Mammary epithelial cell (primary cell): ENCODE measurements around the gene ASPG.

Source experiments
- EZH2 ChIP-seq: IDR thresholded peaks from 2 replicates; pipeline ENCODE4 v1.6.1; 2012; ENCODE audit warnings: low read length, inconsistent platforms, borderline replicate concordance
- TF ChIP-seq, protein P1 (sequence below), 2 donors: IDR thresholded peaks in 1 of 2; conservative IDR thresholded peaks in 1 of 2; 2 replicates each; pipeline ENCODE4 v1.5.1; 2011 to 2012; ENCODE audit warnings: inconsistent platforms in 2 of 2, low read length in 2 of 2, mild to moderate bottlenecking in 2 of 2, control low read depth in 1 of 2, low read depth in 1 of 2; ENCODE audit not compliant: insufficient read depth in 1 of 2; ENCODE audit errors: extremely low read depth in 1 of 2

DNA sequence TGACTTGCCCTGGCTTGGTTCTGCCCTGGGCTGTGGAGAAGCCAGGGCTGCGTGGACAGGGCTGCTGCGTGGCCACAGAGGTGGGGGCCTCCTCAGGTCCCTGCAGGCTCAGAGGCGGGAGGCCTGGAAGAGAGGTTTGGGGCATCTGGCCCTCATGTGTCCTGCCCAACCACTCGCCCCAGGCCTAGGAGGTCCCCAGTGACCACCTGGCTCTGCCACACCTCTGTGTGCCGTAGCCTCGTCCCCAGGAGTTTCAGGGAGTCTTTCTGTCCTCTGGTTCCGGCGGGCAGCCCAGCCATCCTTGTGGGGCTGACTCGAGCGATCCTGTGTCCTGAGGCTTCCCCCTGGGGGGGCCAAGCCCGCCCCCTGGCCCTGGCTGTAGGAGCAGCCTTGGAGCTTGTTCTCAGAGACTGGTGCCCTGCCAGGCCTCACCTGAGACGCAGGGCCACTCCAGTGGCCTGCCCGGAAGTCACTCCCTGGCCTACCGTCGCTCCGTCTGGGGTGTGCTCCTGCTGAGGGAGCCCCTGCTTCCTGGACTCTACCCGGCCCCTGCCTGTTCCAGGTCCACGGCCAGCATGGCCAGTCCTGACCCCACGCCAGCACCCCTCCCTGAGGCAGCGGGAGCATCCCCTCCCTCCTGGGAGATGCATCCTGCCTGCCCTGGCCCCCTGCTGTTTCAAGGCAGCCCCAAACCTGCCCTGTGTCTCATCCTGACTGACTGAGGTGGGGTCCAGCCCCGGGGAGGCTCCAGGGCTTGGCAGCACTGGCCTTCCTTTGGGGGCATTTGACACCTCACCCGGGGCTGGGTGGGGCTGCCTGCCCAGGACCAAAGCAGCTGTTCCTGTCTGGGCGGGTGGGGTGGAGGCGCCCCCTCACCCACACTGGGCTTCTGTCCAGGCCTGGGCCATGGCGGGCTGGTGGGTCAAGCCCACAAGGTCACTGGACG lies 13.9 kb downstream of the ASPG start:
- TF ChIP-seq, protein P1, sequence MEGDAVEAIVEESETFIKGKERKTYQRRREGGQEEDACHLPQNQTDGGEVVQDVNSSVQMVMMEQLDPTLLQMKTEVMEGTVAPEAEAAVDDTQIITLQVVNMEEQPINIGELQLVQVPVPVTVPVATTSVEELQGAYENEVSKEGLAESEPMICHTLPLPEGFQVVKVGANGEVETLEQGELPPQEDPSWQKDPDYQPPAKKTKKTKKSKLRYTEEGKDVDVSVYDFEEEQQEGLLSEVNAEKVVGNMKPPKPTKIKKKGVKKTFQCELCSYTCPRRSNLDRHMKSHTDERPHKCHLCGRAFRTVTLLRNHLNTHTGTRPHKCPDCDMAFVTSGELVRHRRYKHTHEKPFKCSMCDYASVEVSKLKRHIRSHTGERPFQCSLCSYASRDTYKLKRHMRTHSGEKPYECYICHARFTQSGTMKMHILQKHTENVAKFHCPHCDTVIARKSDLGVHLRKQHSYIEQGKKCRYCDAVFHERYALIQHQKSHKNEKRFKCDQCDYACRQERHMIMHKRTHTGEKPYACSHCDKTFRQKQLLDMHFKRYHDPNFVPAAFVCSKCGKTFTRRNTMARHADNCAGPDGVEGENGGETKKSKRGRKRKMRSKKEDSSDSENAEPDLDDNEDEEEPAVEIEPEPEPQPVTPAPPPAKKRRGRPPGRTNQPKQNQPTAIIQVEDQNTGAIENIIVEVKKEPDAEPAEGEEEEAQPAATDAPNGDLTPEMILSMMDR (conservative IDR thresholded peaks at IDR 0.05 in 1 of 2, IDR thresholded peaks at IDR 0.05 in 1 of 2; ENCODE audit: extremely low read depth in 1 of 2, insufficient read depth in 1 of 2, low read depth in 1 of 2, low read length in 2 of 2), result no peak
- no peak for TF ChIP-seq EZH2
